Endothelial cell (in vitro differentiated cells): ENCODE data around the gene CHL1. TPM values are rescaled to one million over a fixed set of nuclear protein-coding genes. Genes with fewer than 3 reads are reported as not detected.

Source experiments
- DNase-seq: peaks from one replicate; pipeline ENCODE4 v3.0.0; 2021; ENCODE audit warnings: low spot score
- H3K27ac Mint-ChIP-seq: one replicate; pipeline ENCODE4 v1.8.0; 2021; ENCODE audit warnings: mixed read lengths, inconsistent platforms; ENCODE audit not compliant: unreplicated experiment
- H3K27me3 Mint-ChIP-seq: one replicate; pipeline ENCODE4 v1.8.0; 2021; ENCODE audit warnings: mild to moderate bottlenecking, moderate library complexity, mixed read lengths, inconsistent platforms; ENCODE audit not compliant: unreplicated experiment
- H3K36me3 Mint-ChIP-seq: one replicate; pipeline ENCODE4 v1.8.0; 2021; ENCODE audit warnings: mild to moderate bottlenecking, low read depth, mixed read lengths, inconsistent platforms; ENCODE audit not compliant: unreplicated experiment
- H3K4me1 Mint-ChIP-seq: one replicate; pipeline ENCODE4 v1.8.0; 2021; ENCODE audit warnings: mild to moderate bottlenecking, mixed read lengths, inconsistent platforms; ENCODE audit not compliant: unreplicated experiment
- H3K4me3 Mint-ChIP-seq: one replicate; pipeline ENCODE4 v1.8.0; 2021; ENCODE audit warnings: mild to moderate bottlenecking, mixed read lengths, inconsistent platforms; ENCODE audit not compliant: unreplicated experiment
- H3K9me3 Mint-ChIP-seq: one replicate; pipeline ENCODE4 v1.8.0; 2021; ENCODE audit warnings: mixed read lengths, inconsistent platforms; ENCODE audit not compliant: unreplicated experiment
- CTCF ChIP-seq: fragments of 200-600 bp; sonication (generic); IDR thresholded peaks from one replicate; pipeline ENCODE4 v1.5.0; 2021; ENCODE audit warnings: antibody characterized with exemption; ENCODE audit not compliant: unreplicated experiment
- total RNA-seq: library from RNA; stranded (reverse); fragmentation: NEBNext Ultra II Directional; extraction: Animal tissue kit (Norgen Biotek cat#: 25700); gene quantifications from one replicate; pipeline ENCODE4 v1.2.1, GENCODE V29; 2021; ENCODE audit not compliant: unreplicated experiment

The CHL1 gene
- total RNA-seq, 1 donor from 2014 or later, result not detected

GRCh38 chr3:264394-265156 is 68.0 kb downstream of the CHL1 start:
- H3K4me3 Mint-ChIP-seq, result no peak overlapping the region
- H3K4me1 Mint-ChIP-seq, result no peaks in the 10 kb centered on the region
- TF ChIP-seq CTCF, result no peak
- H3K36me3 Mint-ChIP-seq, result no peaks in the 10 kb centered on the region
- H3K27ac Mint-ChIP-seq, result no peak overlapping the region
- no peak for DNase-seq
- H3K9me3 Mint-ChIP-seq, result peaks cover 37% of the 10 kb centered on the region
- H3K27me3 Mint-ChIP-seq, result peaks cover under 1% of the 10 kb centered on the region

- Mint-ChIP-seq H3K36me3 (peaks cover 6% of the 10 kb centered on the region), H3K27me3 (peaks cover 3% of the 10 kb centered on the region), H3K27ac (no peak overlapping the region), H3K9me3 (peaks cover 48% of the 10 kb centered on the region), H3K4me3 (no peak overlapping the region), H3K4me1 (no peaks in the 10 kb centered on the region)
- no peak for DNase-seq
- TF ChIP-seq CTCF, result no peak
These were observed 70.5 kb downstream of the CHL1 start for GRCh38 chr3:267101-267500.

- DNase-seq, result no peak
- H3K9me3 Mint-ChIP-seq, result peaks cover 41% of the 10 kb centered on the region
- peaks cover 3% of the 10 kb centered on the region for H3K27me3 Mint-ChIP-seq
- no peak for TF ChIP-seq CTCF
- no peak overlapping the region for H3K4me3 Mint-ChIP-seq
- no peaks in the 10 kb centered on the region for H3K4me1 Mint-ChIP-seq
- H3K27ac Mint-ChIP-seq, result no peak overlapping the region
- peaks cover 6% of the 10 kb centered on the region for H3K36me3 Mint-ChIP-seq
These were observed 74.1 kb downstream of the CHL1 start for GRCh38 chr3:270688-271087.

- peaks cover 23% of the 10 kb centered on the region for H3K9me3 Mint-ChIP-seq
These were observed 78.4 kb downstream of the CHL1 start for GRCh38 chr3:274927-275326.

More at GRCh38 chr3:274927-275326, 78.4 kb downstream of the CHL1 start:
- H3K4me3 Mint-ChIP-seq, result no peak overlapping the region
- H3K4me1 Mint-ChIP-seq, result no peaks in the 10 kb centered on the region
- no peak for DNase-seq
- no peak overlapping the region for H3K27ac Mint-ChIP-seq
- no peaks in the 10 kb centered on the region for H3K27me3 Mint-ChIP-seq
- peaks cover 3% of the 10 kb centered on the region for H3K36me3 Mint-ChIP-seq
- TF ChIP-seq CTCF, result no peak
